BE2C (cell line): ENCODE results near the gene APOBEC3H.

Experiments
- DNase-seq: peaks from one replicate; pipeline ENCODE4 v3.0.0-alpha.2; 2020
- H3K27me3 ChIP-seq: fragments of 250-450 bp; sonication (Bioruptor Pico); 2 replicates; pipeline ENCODE4 v1.5.1; 2020; ENCODE audit warnings: mild to moderate bottlenecking
- H3K36me3 ChIP-seq: fragments of 250-450 bp; sonication (Bioruptor Pico); 2 replicates; pipeline ENCODE4 v1.5.1; 2020; ENCODE audit warnings: mild to moderate bottlenecking
- H3K4me1 ChIP-seq: fragments of 250-450 bp; sonication (Bioruptor Pico); 2 replicates; pipeline ENCODE4 v1.5.1; 2020
- H3K4me3 ChIP-seq: 2 replicates; pipeline ENCODE4 v1.5.1; 2011; ENCODE audit warnings: low read depth, low read length
- H3K9me3 ChIP-seq: fragments of 250-450 bp; sonication (Bioruptor Pico); 2 replicates; pipeline ENCODE4 v1.5.1; 2020
- TF ChIP-seq, protein P1 (sequence below): IDR thresholded peaks from 2 replicates; pipeline ENCODE4 v1.5.1; 2012; ENCODE audit warnings: mild to moderate bottlenecking, low read depth, low read length

APOBEC3H gene

GRCh38 chr22:39084666-39085065, 12.4 kb upstream of the APOBEC3H start:
- H3K4me1 ChIP-seq, result peaks cover 3% of the 10 kb centered on the region
- no peaks in the 10 kb centered on the region for H3K27me3 ChIP-seq
- no peaks in the 10 kb centered on the region for H3K9me3 ChIP-seq
- no peak for DNase-seq
- TF ChIP-seq, protein P1, sequence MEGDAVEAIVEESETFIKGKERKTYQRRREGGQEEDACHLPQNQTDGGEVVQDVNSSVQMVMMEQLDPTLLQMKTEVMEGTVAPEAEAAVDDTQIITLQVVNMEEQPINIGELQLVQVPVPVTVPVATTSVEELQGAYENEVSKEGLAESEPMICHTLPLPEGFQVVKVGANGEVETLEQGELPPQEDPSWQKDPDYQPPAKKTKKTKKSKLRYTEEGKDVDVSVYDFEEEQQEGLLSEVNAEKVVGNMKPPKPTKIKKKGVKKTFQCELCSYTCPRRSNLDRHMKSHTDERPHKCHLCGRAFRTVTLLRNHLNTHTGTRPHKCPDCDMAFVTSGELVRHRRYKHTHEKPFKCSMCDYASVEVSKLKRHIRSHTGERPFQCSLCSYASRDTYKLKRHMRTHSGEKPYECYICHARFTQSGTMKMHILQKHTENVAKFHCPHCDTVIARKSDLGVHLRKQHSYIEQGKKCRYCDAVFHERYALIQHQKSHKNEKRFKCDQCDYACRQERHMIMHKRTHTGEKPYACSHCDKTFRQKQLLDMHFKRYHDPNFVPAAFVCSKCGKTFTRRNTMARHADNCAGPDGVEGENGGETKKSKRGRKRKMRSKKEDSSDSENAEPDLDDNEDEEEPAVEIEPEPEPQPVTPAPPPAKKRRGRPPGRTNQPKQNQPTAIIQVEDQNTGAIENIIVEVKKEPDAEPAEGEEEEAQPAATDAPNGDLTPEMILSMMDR, result no peak
- H3K36me3 ChIP-seq, result no peaks in the 10 kb centered on the region
- H3K4me3 ChIP-seq, result no peak overlapping the region

DNA sequence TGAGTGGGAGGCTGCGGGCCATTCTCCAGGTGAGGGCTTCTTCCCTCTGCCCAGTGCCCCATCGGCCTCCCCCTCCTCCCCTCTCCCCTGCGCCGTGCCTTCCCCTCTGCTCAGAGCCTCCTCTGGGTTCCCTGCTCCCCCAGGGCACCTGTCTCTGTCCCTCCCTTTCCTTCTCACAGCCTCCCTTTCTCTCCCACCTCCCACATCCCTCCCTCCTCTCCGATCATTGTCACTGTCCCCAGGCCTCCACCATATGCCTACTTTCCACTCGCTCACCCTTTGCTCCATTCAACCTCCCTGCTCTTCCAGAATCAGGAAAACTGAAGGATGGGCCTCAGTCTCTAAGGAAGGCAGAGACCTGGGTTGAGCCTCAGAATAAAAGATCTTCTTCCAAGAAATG, 9.9 kb upstream of the APOBEC3H start:
- DNase-seq, result no peak
- Histone ChIP-seq H3K9me3 (no peaks in the 10 kb centered on the region), H3K36me3 (no peaks in the 10 kb centered on the region), H3K27me3 (no peaks in the 10 kb centered on the region), H3K4me1 (peaks cover 3% of the 10 kb centered on the region), H3K4me3 (no peak overlapping the region)
- TF ChIP-seq, protein P1, result no peak

DNA sequence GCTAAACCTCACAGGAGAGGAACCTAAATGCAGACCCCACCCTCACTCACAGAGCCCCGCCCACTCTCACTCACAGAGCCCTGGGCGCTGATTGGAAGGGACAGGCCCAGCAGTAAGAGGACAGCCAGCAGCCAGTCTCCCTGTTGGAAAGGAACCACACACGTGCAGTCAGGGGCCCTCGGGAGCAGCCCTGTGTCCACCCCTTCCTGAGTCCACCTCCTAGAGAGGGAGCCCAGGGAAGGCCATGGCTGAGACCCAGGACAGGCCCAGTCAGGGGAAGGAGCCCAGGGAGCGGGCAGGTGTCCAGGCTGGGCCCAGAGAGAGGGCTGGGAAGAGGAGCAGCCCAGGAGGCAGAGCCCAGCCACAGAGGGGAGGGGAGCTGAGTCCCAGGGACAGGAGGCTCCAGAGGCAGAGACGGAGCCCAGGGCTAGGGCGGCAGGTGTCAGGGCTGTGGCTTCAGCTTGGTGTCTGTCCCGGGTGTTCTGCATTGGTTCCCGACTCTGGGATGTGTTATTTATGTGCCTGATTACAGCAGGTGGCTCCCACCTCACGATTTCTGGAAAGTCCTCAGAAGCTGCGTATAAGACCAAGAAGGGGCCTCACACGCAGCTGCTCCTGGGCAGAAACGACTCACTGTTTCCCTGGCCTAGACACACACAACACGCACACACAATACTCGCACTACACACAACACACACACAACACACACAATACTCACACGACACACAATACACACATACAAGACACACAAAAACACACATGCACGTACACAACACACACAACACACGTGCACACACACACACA, 9.0 kb upstream of the APOBEC3H start:
- Histone ChIP-seq H3K4me3 (no peak overlapping the region), H3K9me3 (no peaks in the 10 kb centered on the region), H3K4me1 (peaks cover 3% of the 10 kb centered on the region), H3K36me3 (no peaks in the 10 kb centered on the region), H3K27me3 (no peaks in the 10 kb centered on the region)
- TF ChIP-seq, protein P1, result no peak
- peak; percentile 71 for DNase-seq

- Histone ChIP-seq H3K4me1 (peaks cover 3% of the 10 kb centered on the region), H3K36me3 (no peaks in the 10 kb centered on the region), H3K4me3 (no peak overlapping the region), H3K27me3 (no peaks in the 10 kb centered on the region), H3K9me3 (no peaks in the 10 kb centered on the region)
- TF ChIP-seq, protein P1, result no peak
- no peak for DNase-seq
These were observed 8.4 kb upstream of the APOBEC3H start for GRCh38 chr22:39088685-39089032.

GRCh38 chr22:39089928-39090327, 7.1 kb upstream of the APOBEC3H start:
- H3K36me3 ChIP-seq, result no peaks in the 10 kb centered on the region
- no peaks in the 10 kb centered on the region for H3K27me3 ChIP-seq
- DNase-seq, result no peak
- peaks cover 3% of the 10 kb centered on the region for H3K4me1 ChIP-seq
- H3K4me3 ChIP-seq, result no peak overlapping the region
- H3K9me3 ChIP-seq, result no peaks in the 10 kb centered on the region
- TF ChIP-seq, protein P1, result no peak

- no peaks in the 10 kb centered on the region for H3K36me3 ChIP-seq
- TF ChIP-seq, protein P1, result no peak
- H3K27me3 ChIP-seq, result no peaks in the 10 kb centered on the region
- H3K4me1 ChIP-seq, result peaks cover 3% of the 10 kb centered on the region
- no peak for DNase-seq
- H3K4me3 ChIP-seq, result no peak overlapping the region
- H3K9me3 ChIP-seq, result no peaks in the 10 kb centered on the region
These were observed 6.5 kb upstream of the APOBEC3H start for GRCh38 chr22:39090426-39091064.
